Stimulated activated CD8-positive, alpha-beta memory T cell treated with anti-CD3 and anti-CD28 coated beads, Interleukin-12 subunit alpha, Interleukin-12 subunit beta, amount 100 ng/mL, for 24 hours (primary cell): ENCODE results near the gene RBM19.

Experiments
- DNase-seq: peaks from one replicate; pipeline ENCODE4 v3.0.0-alpha.2; 2020; ENCODE audit errors: extremely low read depth

Gene RBM19

GRCh38 chr12:113932381-113933196, 33.5 kb downstream of the RBM19 start:
- no peak for DNase-seq

DNA sequence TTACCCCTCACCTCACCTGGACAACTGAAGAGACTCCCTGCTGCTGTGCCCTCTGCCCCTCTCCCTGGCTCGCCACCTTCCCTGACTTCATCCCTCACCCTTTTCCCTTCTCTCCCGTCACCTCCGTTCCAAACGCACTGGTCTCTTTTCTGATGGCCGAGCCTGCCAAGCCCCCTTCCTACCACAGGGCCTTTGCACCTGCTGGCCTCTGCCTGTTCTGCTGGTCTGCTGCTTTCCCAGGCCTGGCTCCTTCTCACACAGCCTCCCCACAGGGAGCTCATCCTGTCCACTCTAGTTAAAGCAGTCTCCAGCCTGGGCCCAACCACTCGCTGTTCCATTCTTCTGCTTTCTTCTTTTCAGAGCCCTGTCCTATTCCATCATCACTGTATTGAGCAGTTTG, 34.6 kb downstream of the RBM19 start:
- no peak for DNase-seq

- DNase-seq: no peak
Measured at GRCh38 chr12:113930249-113930648, 35.9 kb downstream of the RBM19 start.

DNA sequence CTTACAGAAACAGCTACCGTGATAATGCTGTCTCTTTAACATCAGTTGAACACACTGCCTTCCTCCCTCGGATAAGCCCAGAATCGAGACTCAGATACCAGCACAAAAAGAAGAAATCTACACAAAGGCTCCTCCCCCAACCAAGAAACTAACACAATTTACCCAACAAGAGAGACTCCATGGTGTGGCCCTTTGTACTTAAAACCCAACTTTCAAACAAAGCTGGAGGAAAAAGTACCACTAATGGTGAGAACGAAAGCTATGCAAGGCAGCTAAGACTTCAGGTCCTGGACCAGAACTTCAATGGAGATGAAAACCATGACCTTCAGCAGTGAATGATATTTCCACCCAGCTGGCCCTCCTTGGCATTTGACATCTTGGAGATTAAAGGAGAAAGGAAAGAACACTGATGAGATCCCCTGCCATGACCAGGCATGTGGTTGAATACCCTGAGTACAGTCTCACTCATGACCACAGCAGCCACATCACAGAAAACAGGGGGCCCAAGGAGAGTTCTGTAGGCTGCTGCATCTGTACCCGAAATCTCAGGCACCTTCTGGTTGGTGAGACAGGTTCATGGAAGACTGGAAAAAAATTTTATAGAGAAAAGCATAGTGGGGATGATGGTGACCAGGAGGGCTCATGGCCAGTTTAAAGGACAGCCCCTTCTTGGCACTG, 36.7 kb downstream of the RBM19 start:
- DNase-seq: no peak

GRCh38 chr12:113926788-113927187, 39.3 kb downstream of the RBM19 start:
- no peak for DNase-seq

DNA sequence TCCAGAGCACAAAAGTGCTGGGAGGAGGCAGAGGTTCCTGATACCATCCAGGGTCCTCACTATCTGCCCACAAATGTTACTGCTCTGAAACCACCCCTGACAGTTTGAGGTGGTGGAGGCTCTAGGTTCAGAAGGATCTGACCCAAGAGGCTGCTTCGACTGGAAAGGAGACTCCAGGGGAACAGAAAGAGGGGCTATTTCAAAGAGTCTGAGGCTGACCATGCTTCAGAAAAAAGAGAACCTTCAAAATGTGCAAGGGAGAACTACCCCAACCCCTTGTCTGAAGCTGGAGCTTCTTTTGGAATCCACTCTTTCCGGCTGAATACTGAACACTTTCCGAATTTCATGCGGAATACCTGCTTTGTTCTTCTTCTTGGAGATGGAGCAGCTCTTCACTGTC, 41.8 kb downstream of the RBM19 start:
- no peak for DNase-seq

GRCh38 chr12:113923251-113923650, 42.9 kb downstream of the RBM19 start:
- no peak for DNase-seq

DNA sequence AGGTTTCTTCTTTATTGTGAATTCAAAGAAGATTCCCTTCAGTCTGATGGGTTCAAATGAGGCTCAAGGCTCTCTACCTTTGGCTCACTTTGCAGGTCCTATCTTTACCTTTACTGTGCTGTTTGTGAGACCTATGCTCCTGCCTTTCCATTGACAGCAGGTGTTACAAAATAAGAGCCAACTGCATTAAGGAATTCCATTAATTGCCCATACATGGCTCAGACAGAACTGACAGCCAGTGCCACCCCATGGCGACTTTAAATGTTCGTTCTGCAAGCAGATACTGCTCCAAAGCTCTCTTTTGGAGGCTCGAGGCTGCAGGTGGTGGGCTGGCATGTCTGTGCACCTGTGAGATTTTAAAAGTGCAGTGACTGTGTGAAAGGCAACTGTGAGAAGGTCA, 44.7 kb downstream of the RBM19 start:
- no peak for DNase-seq

DNA sequence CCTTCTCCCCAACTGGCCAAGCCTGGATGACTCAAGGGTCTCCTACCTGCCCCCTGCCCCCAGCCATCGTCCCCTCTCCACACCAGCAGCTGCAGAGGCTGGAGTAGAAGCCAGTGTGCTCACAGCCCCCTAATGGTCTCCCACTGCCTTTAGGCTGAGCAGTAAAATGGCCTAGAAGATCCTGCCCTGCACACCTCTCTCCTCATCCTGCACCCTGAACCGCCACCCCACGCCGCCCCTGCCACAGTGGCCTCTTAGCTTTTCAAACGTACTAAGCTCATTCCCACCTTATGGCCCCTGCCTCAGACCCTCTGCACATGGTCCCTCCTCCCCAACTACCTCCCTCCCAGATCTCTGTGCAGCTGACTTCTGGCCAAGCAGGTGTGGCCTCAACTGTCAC, 46.3 kb downstream of the RBM19 start:
- no peak for DNase-seq

GRCh38 chr12:113918306-113918705, 47.8 kb downstream of the RBM19 start:
- no peak for DNase-seq

DNA sequence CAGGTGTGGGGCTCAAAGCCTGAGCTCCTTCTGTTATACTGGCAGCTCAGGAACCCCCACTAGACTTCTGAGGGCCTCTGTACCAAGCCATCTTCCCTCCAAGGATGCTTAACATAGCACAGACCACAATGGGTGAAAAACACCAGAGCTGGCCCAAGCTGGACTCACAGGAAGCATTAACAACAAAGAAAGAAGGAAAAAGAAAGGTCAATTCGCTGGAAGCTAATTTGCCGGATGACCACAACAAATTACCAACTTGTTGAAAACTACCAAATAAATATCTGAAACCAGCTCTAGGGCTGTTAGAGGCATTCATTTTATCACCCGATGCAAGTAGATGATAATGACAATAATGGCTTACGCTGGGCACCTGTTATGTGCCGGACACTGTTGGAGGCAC, 48.7 kb downstream of the RBM19 start:
- no peak for DNase-seq

GRCh38 chr12:113914806-113915205, 51.3 kb downstream of the RBM19 start:
- DNase-seq: no peak

GRCh38 chr12:113914176-113914575, 51.9 kb downstream of the RBM19 start:
- DNase-seq: no peak

DNA sequence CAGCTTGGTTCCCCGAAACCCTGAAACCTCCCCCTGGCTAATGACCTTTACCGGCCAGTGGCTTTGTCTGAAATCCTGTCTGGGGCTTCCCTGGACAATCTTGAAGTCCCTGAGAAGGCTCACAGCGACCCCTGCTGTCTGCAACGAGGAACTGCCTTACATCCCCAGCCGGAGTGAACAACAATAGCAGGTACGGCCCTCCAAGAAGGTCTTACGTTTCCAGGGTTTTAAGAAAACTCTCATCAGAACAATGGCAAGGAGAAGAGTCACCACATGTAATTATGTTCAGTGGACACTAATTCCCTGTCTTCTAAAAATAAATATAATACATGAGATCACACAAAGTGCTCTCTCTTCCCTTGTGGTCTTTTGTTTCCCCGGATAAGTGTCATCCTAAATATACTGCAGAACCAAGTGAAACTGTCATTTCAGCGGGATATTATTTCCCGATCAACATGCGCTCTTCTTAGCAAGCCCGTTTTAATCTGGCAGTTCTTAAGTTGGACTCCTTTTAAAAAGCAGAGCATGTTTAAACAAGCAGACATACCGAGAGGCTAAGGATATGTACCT, 53.3 kb downstream of the RBM19 start:
- no peak for DNase-seq

DNA sequence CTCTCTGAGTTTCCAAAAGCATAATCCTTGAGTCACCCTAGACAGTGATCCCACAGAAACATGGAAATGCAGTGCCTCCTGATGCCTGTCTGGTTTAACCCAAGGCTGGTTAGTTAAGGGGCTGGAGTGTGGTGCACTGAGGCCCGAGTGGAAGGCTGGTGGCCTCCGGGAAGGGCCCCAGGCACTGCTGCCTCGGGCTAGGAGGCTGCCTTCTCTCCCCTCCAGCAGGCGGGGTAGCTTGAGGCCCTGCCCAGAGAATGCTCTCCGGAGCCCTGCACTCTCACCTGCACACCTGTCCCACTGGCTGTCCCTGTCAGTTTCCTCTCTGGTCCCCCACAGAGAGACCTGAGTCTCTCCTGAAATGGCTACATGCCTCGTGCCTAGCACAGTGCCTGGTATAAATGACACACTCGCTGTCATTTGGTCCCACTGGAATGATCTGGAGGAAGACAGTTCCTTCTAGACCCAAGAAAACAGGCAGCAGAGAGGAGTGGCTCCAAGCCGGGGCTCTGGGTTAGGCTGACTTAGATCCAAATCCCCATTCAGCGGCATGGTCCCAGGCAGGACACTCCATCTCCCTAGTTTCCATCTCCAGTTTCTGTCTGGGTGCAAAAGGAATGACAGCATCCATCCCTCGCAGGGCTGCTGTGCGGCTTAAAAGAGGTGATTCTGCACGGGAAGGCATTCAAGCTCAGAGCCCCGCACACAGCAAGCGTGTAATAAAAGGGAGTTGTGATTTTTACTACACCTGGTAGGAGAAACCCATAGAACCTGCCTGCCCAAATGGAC, 54.0 kb downstream of the RBM19 start:
- DNase-seq: no peak

DNA sequence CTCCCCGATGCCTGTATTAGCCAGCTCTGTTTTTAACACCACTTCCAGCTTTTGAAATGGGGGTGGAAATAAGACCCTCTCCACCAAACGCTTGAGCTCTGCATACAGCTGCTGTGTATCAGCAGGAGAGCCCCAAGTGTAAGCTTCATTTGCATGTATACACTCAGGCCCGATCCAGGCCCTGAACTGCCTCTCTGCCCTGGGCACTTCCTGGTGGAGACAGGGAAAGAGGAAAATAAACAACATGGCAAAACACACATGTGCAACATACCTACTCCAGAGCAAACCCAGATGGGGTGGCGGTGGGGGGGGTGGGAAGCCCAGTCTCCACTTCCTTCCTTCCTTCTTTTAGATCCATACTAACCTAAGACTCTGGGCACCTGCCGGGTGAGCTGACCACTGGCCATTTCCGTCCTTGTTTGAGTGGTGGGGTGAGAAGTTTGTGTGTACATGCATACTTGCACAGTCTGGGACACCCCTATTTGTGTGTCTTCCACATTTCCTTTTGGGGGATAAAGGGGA, 55.3 kb downstream of the RBM19 start:
- DNase-seq: no peak

DNA sequence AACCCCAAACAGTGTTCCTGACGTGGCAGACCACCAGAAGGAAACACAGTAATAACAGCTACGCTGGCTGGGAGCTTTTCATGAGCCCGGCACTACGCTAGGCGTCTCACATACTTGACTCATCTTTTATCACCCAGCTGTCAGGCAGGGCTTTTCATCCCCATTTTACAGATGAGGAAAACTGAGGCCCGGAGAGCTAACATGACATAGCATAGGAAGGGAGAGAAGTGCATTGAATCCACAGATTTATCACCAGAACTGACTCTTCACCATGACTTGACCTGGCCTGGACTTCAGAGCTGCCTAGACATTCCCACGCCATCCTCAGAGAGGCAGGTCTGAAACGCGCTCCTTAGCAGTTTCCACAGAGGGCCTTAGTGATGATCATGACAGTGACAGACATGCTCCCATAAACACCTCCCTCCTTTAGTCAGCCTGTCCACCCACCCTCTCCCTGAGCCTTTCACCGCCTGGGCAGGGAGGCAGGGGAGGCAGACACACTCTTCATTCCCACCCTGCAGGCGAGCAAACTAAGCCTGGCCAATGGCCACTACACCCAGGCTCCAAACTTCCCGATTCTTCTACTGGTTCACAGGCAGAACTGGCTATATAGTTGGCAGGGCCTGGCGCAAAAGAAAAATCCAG, 56.2 kb downstream of the RBM19 start:
- no peak for DNase-seq

DNA sequence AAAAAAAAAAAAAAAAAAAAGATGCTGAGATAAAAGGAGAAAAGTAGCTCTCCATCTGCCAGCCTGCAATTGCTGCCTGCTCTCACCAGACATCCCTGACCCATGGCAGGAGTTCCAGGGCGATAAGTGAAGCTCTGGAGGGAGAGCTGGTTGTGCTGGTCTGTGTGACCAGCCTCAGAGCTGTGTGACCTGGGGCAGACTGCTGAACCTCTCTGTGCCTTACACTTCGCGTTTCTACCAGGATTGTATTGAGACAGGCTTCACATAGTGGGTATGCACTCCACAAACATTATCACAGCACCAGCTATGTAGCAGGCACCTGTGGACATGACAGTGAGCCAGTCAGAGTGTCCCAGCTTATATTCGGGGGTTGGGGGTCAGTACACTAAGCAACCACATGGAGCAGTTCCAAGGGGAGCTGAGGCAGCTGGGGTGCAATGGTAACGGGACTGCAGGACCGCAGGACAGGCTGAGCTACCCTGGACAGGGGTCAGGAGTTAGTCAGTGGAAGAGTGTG, 57.5 kb downstream of the RBM19 start:
- no peak for DNase-seq

GRCh38 chr12:113907446-113908180, 58.5 kb downstream of the RBM19 start:
- DNase-seq: no peak

- no peak for DNase-seq
Measured at GRCh38 chr12:113906411-113907200, 59.5 kb downstream of the RBM19 start.
